ENCODE measurements around the gene ESYT3.

- TF ChIP-seq, protein P1, sequence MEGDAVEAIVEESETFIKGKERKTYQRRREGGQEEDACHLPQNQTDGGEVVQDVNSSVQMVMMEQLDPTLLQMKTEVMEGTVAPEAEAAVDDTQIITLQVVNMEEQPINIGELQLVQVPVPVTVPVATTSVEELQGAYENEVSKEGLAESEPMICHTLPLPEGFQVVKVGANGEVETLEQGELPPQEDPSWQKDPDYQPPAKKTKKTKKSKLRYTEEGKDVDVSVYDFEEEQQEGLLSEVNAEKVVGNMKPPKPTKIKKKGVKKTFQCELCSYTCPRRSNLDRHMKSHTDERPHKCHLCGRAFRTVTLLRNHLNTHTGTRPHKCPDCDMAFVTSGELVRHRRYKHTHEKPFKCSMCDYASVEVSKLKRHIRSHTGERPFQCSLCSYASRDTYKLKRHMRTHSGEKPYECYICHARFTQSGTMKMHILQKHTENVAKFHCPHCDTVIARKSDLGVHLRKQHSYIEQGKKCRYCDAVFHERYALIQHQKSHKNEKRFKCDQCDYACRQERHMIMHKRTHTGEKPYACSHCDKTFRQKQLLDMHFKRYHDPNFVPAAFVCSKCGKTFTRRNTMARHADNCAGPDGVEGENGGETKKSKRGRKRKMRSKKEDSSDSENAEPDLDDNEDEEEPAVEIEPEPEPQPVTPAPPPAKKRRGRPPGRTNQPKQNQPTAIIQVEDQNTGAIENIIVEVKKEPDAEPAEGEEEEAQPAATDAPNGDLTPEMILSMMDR (IDR thresholded peaks at IDR 0.05; ENCODE audit: low read length): no peak
- no peak for TF ChIP-seq EZH2 (IDR thresholded peaks at IDR 0.05; ENCODE audit: borderline replicate concordance, low read length)
These were observed 6.2 kb downstream of the ESYT3 start for GRCh38 chr3:138440596-138440995.

All from OCI-LY1 (cell line).